Neural crest cell (in vitro differentiated cells): ENCODE measurements around the gene CAPNS2. TPM values are rescaled to one million over a fixed set of nuclear protein-coding genes. Genes with fewer than 3 reads are reported as not detected.

Experiments
- DNase-seq: peaks from one replicate; pipeline ENCODE4 v3.0.0; 2021; ENCODE audit warnings: low read depth, mixed read lengths, low spot score
- H3K27ac Mint-ChIP-seq: one replicate; pipeline ENCODE4 v1.8.0; 2021; ENCODE audit warnings: mild to moderate bottlenecking, mixed read lengths; ENCODE audit not compliant: unreplicated experiment
- H3K27me3 Mint-ChIP-seq: 2 replicates; pipeline ENCODE4 v1.8.0; 2021; ENCODE audit warnings: low read depth, mild to moderate bottlenecking, mixed read lengths
- H3K36me3 Mint-ChIP-seq: 2 replicates; pipeline ENCODE4 v1.8.0; 2021; ENCODE audit warnings: low read depth, mild to moderate bottlenecking, mixed read lengths
- H3K4me1 Mint-ChIP-seq: 2 replicates; pipeline ENCODE4 v1.8.0; 2021; ENCODE audit warnings: mixed read lengths
- H3K4me3 Mint-ChIP-seq: one replicate; pipeline ENCODE4 v1.8.0; 2021; ENCODE audit warnings: mild to moderate bottlenecking, mixed read lengths
- H3K9me3 Mint-ChIP-seq: 2 replicates; pipeline ENCODE4 v1.8.0; 2021; ENCODE audit warnings: mixed read lengths
- CTCF ChIP-seq: fragments of 200-600 bp; sonication (generic); conservative IDR thresholded peaks from 2 replicates; pipeline ENCODE4 v1.5.0; 2021; ENCODE audit warnings: antibody characterized with exemption, mild to moderate bottlenecking
- total RNA-seq: library from RNA; stranded (reverse); gene quantifications from 2 replicates; pipeline ENCODE4 v1.2.1, GENCODE V29; 2021

Gene CAPNS2
- total RNA-seq, 1 donor from 2014 or later: 0.23 TPM

- H3K4me1 Mint-ChIP-seq: no peaks in the 10 kb centered on the region
- no peak for TF ChIP-seq CTCF
- no peak for DNase-seq
- H3K27me3 Mint-ChIP-seq: no peaks in the 10 kb centered on the region
- no peaks in the 10 kb centered on the region for H3K9me3 Mint-ChIP-seq
- H3K4me3 Mint-ChIP-seq: no peak overlapping the region
- no peak overlapping the region for H3K27ac Mint-ChIP-seq
- H3K36me3 Mint-ChIP-seq: peaks cover 11% of the 10 kb centered on the region
These were observed 7.3 kb upstream of the CAPNS2 start for GRCh38 chr16:55559233-55559632.

- Mint-ChIP-seq H3K4me1 (no peaks in the 10 kb centered on the region), H3K4me3 (no peak overlapping the region), H3K9me3 (no peaks in the 10 kb centered on the region), H3K27ac (no peak overlapping the region), H3K36me3 (peaks cover 5% of the 10 kb centered on the region), H3K27me3 (no peaks in the 10 kb centered on the region)
- TF ChIP-seq CTCF: no peak
- DNase-seq: no peak
These were observed 6.5 kb upstream of the CAPNS2 start for GRCh38 chr16:55559933-55560516.

- H3K27me3 Mint-ChIP-seq: no peaks in the 10 kb centered on the region
- no peak overlapping the region for H3K4me3 Mint-ChIP-seq
- peaks cover 5% of the 10 kb centered on the region for H3K36me3 Mint-ChIP-seq
- DNase-seq: no peak
- no peak overlapping the region for H3K27ac Mint-ChIP-seq
- TF ChIP-seq CTCF: no peak
- H3K9me3 Mint-ChIP-seq: no peaks in the 10 kb centered on the region
- no peaks in the 10 kb centered on the region for H3K4me1 Mint-ChIP-seq
These were observed 5.1 kb upstream of the CAPNS2 start for GRCh38 chr16:55561319-55561848.

- no peak for DNase-seq
- H3K27ac Mint-ChIP-seq: no peak overlapping the region
- H3K36me3 Mint-ChIP-seq: no peaks in the 10 kb centered on the region
- TF ChIP-seq CTCF: no peak
- H3K9me3 Mint-ChIP-seq: no peaks in the 10 kb centered on the region
- no peaks in the 10 kb centered on the region for H3K27me3 Mint-ChIP-seq
- no peak overlapping the region for H3K4me3 Mint-ChIP-seq
- H3K4me1 Mint-ChIP-seq: no peaks in the 10 kb centered on the region
These were observed 3.5 kb upstream of the CAPNS2 start for GRCh38 chr16:55562936-55563335.

GRCh38 chr16:55563797-55564196, 2.7 kb upstream of the CAPNS2 start:
- H3K4me1 Mint-ChIP-seq: peaks cover 4% of the 10 kb centered on the region
- H3K27me3 Mint-ChIP-seq: no peaks in the 10 kb centered on the region
- no peak for DNase-seq
- no peaks in the 10 kb centered on the region for H3K9me3 Mint-ChIP-seq
- no peak overlapping the region for H3K4me3 Mint-ChIP-seq
- H3K36me3 Mint-ChIP-seq: no peaks in the 10 kb centered on the region
- no peak overlapping the region for H3K27ac Mint-ChIP-seq
- no peak for TF ChIP-seq CTCF
